ENCODE measurements around the gene PABPN1L.

PABPN1L gene

DNA sequence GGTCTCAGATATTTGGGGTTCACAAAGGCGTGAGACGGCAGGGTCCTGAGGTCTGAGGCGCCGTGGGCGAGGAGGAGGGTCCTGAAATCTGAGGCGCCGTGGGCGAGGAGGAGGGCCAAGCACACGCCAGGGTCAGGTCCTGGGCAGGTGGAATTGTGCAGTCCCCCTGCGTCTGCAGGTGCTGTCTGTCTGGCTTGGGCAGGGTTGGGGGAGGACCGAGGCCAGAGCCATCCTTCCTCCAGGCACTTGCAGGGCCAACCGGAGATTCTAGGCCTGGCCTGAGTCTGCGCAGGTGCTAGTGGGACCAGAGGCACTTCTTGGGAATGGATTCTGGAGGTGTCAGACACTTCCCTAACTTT is 52.3 kb downstream of the PABPN1L start:
- no peaks in the 10 kb centered on the region for H4K20me1 ChIP-seq (ENCODE audit: control insufficient read depth, insufficient read depth, low read depth, low read length)
- H3K27me3 ChIP-seq (ENCODE audit: control insufficient read depth, low read length): no peaks in the 10 kb centered on the region
- H3F3A ChIP-seq (ENCODE audit: control insufficient read depth, insufficient read depth): peaks cover 6% of the 10 kb centered on the region
- peaks cover 24% of the 10 kb centered on the region for H3K36me3 ChIP-seq (ENCODE audit: control insufficient read depth, low read length)
- H3K9me2 ChIP-seq (replicated peaks; ENCODE audit: control insufficient read depth, low read length): no peaks in the 10 kb centered on the region
- TF ChIP-seq EZH2phosphoT487 (IDR thresholded peaks at IDR 0.05; ENCODE audit: borderline replicate concordance, low read length): no peak
- no peak for TF ChIP-seq CTCF (IDR thresholded peaks at IDR 0.05; ENCODE audit: low read depth, low read length, poor library complexity, severe bottlenecking)
- H3K4me1 ChIP-seq (ENCODE audit: control insufficient read depth, low read length): peaks cover 26% of the 10 kb centered on the region
- H3K4me2 ChIP-seq (ENCODE audit: low read length): no peak overlapping the region
- peaks cover 7% of the 10 kb centered on the region; the same call in 1 of the 2 replicates for H3K9me3 ChIP-seq (ENCODE audit: control insufficient read depth, insufficient read depth, low read length)
- no peak overlapping the region for H3K27ac ChIP-seq (ENCODE audit: low read depth, low read length)
- peaks cover 24% of the 10 kb centered on the region for H3K79me2 ChIP-seq (ENCODE audit: control insufficient read depth, low read length)
- no peak overlapping the region for H3K4me3 ChIP-seq (ENCODE audit: low read length)

Measured in DOHH2 (cell line).